GM12878 (cell line): ENCODE measurements around the gene CFAP45. TPM values are rescaled to one million over a fixed set of nuclear protein-coding genes. Genes with fewer than 3 reads are reported as not detected.

Source experiments
- ATAC-seq: fragments of 200-7000 bp; cut with Tn5 transposase; 3 replicates; pipeline ENCODE4 v1.9.1; 2020; ENCODE audit warnings: mild to moderate bottlenecking, moderate library complexity
- BruUV-seq: library from RNA; stranded (reverse); fragments of 400-500 nt; replicated peaks from 2 replicates; lab custom pipeline; 2021; lab: Mats Ljungman, UMichigan
- CTCF ChIA-PET: fragments of 300-600 bp; sonication (Branson Sonifier 250); formaldehyde crosslinking; extraction: SDS; loops from one replicate; lab custom pipeline; 2021; ENCODE audit warnings: inconsistent platforms; lab: Yijun Ruan, JAX
- POLR2A ChIA-PET: fragments of 350-600 bp; formaldehyde crosslinking; extraction: SDS; loops from one replicate; lab custom pipeline; 2021; ENCODE audit warnings: inconsistent platforms; lab: Charles Lee
- RAD21 ChIA-PET: fragments of 300-600 bp; sonication (Branson Sonifier 250); formaldehyde crosslinking; loops from one replicate; lab custom pipeline; 2023; ENCODE audit warnings: antibody characterized with exemption; ENCODE audit not compliant: unreplicated experiment; lab: Charles Lee
- SMC1A ChIA-PET: fragments of 300-600 bp; sonication (Branson Sonifier 250); formaldehyde crosslinking; loops from one replicate; lab custom pipeline; 2023; ENCODE audit not compliant: unreplicated experiment, uncharacterized antibody; lab: Charles Lee
- DNase-seq: peaks from one replicate; pipeline ENCODE4 v3.0.0-alpha.2; 2011; ENCODE audit warnings: low read depth, low spot score
- FAIRE-seq: peaks from 3 replicates; lab custom pipeline; 2011; peaks lifted over from hg19 to GRCh38; lab: Jason Lieb, UNC
- H2AFZ ChIP-seq: 2 replicates; pipeline ENCODE4 v1.6.0; 2011; ENCODE audit warnings: low read depth, low read length, control low read depth; ENCODE audit not compliant: control insufficient read depth
- H3K27ac ChIP-seq: 2 replicates; pipeline ENCODE4 v1.5.1; 2011; ENCODE audit warnings: control low read depth; ENCODE audit not compliant: control insufficient read depth, insufficient read depth
- H3K27me3 ChIP-seq, 2 experiments: replicated peaks in 1 of 2; 2 replicates each; pipeline versions ENCODE4 v1.6.0 to v1.6.1; 2011; ENCODE audit warnings: low read length in 1 of 2; ENCODE audit not compliant: control insufficient read depth in 2 of 2, insufficient read depth in 2 of 2
- H3K36me3 ChIP-seq, 2 experiments: 2 replicates each; pipeline ENCODE4 v1.5.1; 2011; ENCODE audit warnings: low read length in 1 of 2; ENCODE audit not compliant: control insufficient read depth in 2 of 2, insufficient read depth in 2 of 2
- H3K4me1 ChIP-seq: 2 replicates; pipeline ENCODE4 v1.6.1; 2011; ENCODE audit warnings: mild to moderate bottlenecking, low read length, moderate library complexity, mixed read lengths; ENCODE audit not compliant: control insufficient read depth, insufficient read depth
- H3K4me2 ChIP-seq: 2 replicates; pipeline ENCODE4 v1.6.0; 2011; ENCODE audit warnings: control low read depth; ENCODE audit not compliant: control insufficient read depth, insufficient read depth
- H3K4me3 ChIP-seq: fragments of 200-600 bp; sonication (generic); 2 replicates; pipeline ENCODE4 v1.5.1; 2016
- H3K79me2 ChIP-seq: 2 replicates; pipeline ENCODE4 v1.6.0; 2011; ENCODE audit warnings: low read length; ENCODE audit not compliant: control insufficient read depth, insufficient read depth
- H3K9ac ChIP-seq: 2 replicates; pipeline ENCODE4 v1.8.0; 2011; ENCODE audit warnings: low read length, control low read depth, mixed read lengths; ENCODE audit not compliant: control insufficient read depth, insufficient read depth
- H3K9me3 ChIP-seq: replicated peaks from 3 replicates; pipeline ENCODE4 v1.5.1; 2011; ENCODE audit warnings: mild to moderate bottlenecking, low read length; ENCODE audit not compliant: control insufficient read depth, insufficient read depth
- H4K20me1 ChIP-seq: 2 replicates; pipeline ENCODE4 v1.6.0; 2011; ENCODE audit not compliant: control insufficient read depth, insufficient read depth
- HSF1 ChIP-seq: fragments of 150-350 bp; IDR thresholded peaks from 2 replicates; pipeline ENCODE4 v1.6.1; 2014; ENCODE audit warnings: mild to moderate bottlenecking, low read depth, low read length
- KLF5 ChIP-seq: fragments of 450-650 bp; IDR thresholded peaks from 2 replicates; pipeline ENCODE4 v1.6.1; 2014; ENCODE audit warnings: mild to moderate bottlenecking; ENCODE audit not compliant: partially characterized antibody
- MYC ChIP-seq: IDR thresholded peaks from 2 replicates; pipeline ENCODE4 v1.6.1; 2011; ENCODE audit warnings: mild to moderate bottlenecking, low read length, moderate library complexity, inconsistent platforms; ENCODE audit not compliant: insufficient read depth, insufficient replicate concordance, insufficient read length, severe bottlenecking
- NR2C2 ChIP-seq: IDR thresholded peaks from 2 replicates; pipeline ENCODE4 v1.6.1; 2011; ENCODE audit warnings: borderline replicate concordance, low read depth; ENCODE audit not compliant: control insufficient read depth, insufficient read length
- POLR2AphosphoS5 ChIP-seq: IDR thresholded peaks from 2 replicates; pipeline ENCODE4 v1.6.1; 2011; ENCODE audit warnings: mild to moderate bottlenecking, low read length, inconsistent platforms
- SRF ChIP-seq, 2 experiments: IDR thresholded peaks; 2 replicates each; pipeline ENCODE4 v1.6.1; 2011; ENCODE audit warnings: low read depth in 2 of 2, low read length in 2 of 2, mild to moderate bottlenecking in 1 of 2, moderate library complexity in 1 of 2
- TAF1 ChIP-seq: IDR thresholded peaks from 2 replicates; pipeline ENCODE4 v1.6.1; 2011; ENCODE audit warnings: mild to moderate bottlenecking, low read depth, low read length, borderline replicate concordance
- TCF3 ChIP-seq: IDR thresholded peaks from 2 replicates; pipeline ENCODE4 v1.6.1; 2012; ENCODE audit warnings: low read depth, mild to moderate bottlenecking, low read length, borderline replicate concordance; ENCODE audit not compliant: insufficient read depth
- ZNF384 ChIP-seq: IDR thresholded peaks from 2 replicates; pipeline ENCODE4 v1.6.1; 2012; ENCODE audit warnings: low read depth, mild to moderate bottlenecking, low read length, improper control_type of control experiment, borderline replicate concordance
- ZSCAN29 ChIP-seq: fragments of 450-650 bp; IDR thresholded peaks from 2 replicates; pipeline ENCODE4 v1.6.1; 2017; ENCODE audit warnings: mild to moderate bottlenecking, moderate library complexity
- WGBS: methylation state at CpG from one replicate; pipeline ENCODE4 v1.1.6; 2016; ENCODE audit warnings: low lambda C conversion rate; ENCODE audit not compliant: insufficient replicate concordance, insufficient coverage; ENCODE audit errors: missing lambda C conversion rate; 5-methylcytosine and 5-hydroxymethylcytosine counted together
- in situ Hi-C: fragments of 300-500 bp; cut with MboI; formaldehyde crosslinking; loops from 9 replicates; pipeline ENCODE4 v1.14.3; 2018; ENCODE audit warnings: mixed read lengths
- intact Hi-C: fragments of 100-400 bp; cut with micrococcal nuclease; formaldehyde crosslinking; loops from one replicate; pipeline ENCODE4 v1.14.2; 2022; ENCODE audit not compliant: unreplicated experiment
- polyA plus RNA-seq, 11 experiments: library from polyadenylated mRNA; depleted of rRNA in 4 of 11; unstranded in 6 of 11; stranded (reverse) in 5 of 11; fragments of >200 nt; fragmentation: Nextera tagmentation in 4 of 11; fragmentation: Illumina TruSeq in 1 of 11; extraction: Ambion mirVana in 4 of 11; extraction: Trizol in 1 of 11; gene quantifications; 1 replicate in 1 of 11; 2 replicates in 10 of 11; pipeline versions ENCODE4 v1.2.1 to v1.2.3, GENCODE V29; 2011 to 2016; ENCODE audit warnings: inconsistent platforms in 2 of 11, missing spikeins in 2 of 11, low read depth in 1 of 11
- total RNA-seq, 4 experiments: library from RNA; depleted of rRNA in 3 of 4; stranded (reverse); fragments of >200 nt in 3 of 4; fragmentation: Illumina TruSeq in 1 of 4; extraction: Trizol in 1 of 4; gene quantifications; 2 replicates each; pipeline versions ENCODE4 v1.2.1 to v1.2.3, GENCODE V29; 2013 to 2021
- TF ChIP-seq, protein P1 (sequence below): fragments of 450-650 bp; IDR thresholded peaks from 2 replicates; pipeline ENCODE4 v1.6.1; 2018; ENCODE audit warnings: mild to moderate bottlenecking, low read depth, moderate library complexity; ENCODE audit not compliant: partially characterized antibody
- TF ChIP-seq, protein P2 (sequence below): IDR thresholded peaks from 2 replicates; pipeline ENCODE4 v1.6.1; 2012; ENCODE audit warnings: low read depth, low read length, improper control_type of control experiment

Gene CFAP45
- total and polyA plus RNA-seq, 10 of the 15 experiments (the other 5 are each of a cell fraction or from before 2014, with no cell fraction given), result 0.43 to 0.91 (median 0.67) TPM

GRCh38 chr1:159934136-159935039 lies 34.4 kb upstream of the CFAP45 start:
- BruUV-seq, result no TSS peak
- Histone ChIP-seq H3K9me3 (no peaks in the 10 kb centered on the region), H3K4me1 (peaks cover 23% of the 10 kb centered on the region), H3K27me3 (0 out of 4 replicates have a peak, but pooled peaks cover 0 to 2% of the 10 kb centered on the region in 2 experiments), H3K79me2 (no peaks in the 10 kb centered on the region), H3K4me2 (no peak overlapping the region), H3K4me3 (no peak overlapping the region), H2AFZ (no peak overlapping the region), H3K27ac (no peak overlapping the region), H3K9ac (no peak overlapping the region), H4K20me1 (no peaks in the 10 kb centered on the region), H3K36me3 (no peaks in the 10 kb centered on the region)
- ATAC-seq, result no peak
- DNase-seq, result no peak
- ChIA-PET POLR2A (interaction anchor here (3.9 kb wide), 1 partner anchor 11 kb away, joined by 23 read pairs; the partner anchor contains the start of gene TAGLN2), CTCF (interaction anchor here (0.7 to 22.4 kb wide), 13 partner anchors 8 to 802 kb away, joined by 3 to 422 read pairs (median 3); no protein-coding TSS in a partner anchor), RAD21 (interaction anchor here (0.9 to 12.4 kb wide), 4 partner anchors 42 to 109 kb away, joined by 3 to 113 read pairs (median 11); no protein-coding TSS in a partner anchor), SMC1A (interaction anchor here (1.0 to 9.2 kb wide), 9 partner anchors 10 to 111 kb away, joined by 3 to 122 read pairs (median 5); no protein-coding TSS in a partner anchor)
- in situ Hi-C loops (loop anchor here (5.0 kb wide), 1 partner anchor 73 kb away; no protein-coding TSS in a partner anchor), intact Hi-C loops (no loop called here)
- TF ChIP-seq TAF1, result no peak
- no peak for TF ChIP-seq TCF3
- TF ChIP-seq NR2C2, result no peak
- no peak for TF ChIP-seq HSF1
- TF ChIP-seq, protein P1, sequence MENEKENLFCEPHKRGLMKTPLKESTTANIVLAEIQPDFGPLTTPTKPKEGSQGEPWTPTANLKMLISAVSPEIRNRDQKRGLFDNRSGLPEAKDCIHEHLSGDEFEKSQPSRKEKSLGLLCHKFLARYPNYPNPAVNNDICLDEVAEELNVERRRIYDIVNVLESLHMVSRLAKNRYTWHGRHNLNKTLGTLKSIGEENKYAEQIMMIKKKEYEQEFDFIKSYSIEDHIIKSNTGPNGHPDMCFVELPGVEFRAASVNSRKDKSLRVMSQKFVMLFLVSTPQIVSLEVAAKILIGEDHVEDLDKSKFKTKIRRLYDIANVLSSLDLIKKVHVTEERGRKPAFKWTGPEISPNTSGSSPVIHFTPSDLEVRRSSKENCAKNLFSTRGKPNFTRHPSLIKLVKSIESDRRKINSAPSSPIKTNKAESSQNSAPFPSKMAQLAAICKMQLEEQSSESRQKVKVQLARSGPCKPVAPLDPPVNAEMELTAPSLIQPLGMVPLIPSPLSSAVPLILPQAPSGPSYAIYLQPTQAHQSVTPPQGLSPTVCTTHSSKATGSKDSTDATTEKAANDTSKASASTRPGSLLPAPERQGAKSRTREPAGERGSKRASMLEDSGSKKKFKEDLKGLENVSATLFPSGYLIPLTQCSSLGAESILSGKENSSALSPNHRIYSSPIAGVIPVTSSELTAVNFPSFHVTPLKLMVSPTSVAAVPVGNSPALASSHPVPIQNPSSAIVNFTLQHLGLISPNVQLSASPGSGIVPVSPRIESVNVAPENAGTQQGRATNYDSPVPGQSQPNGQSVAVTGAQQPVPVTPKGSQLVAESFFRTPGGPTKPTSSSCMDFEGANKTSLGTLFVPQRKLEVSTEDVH, result no peak
- TF ChIP-seq KLF5, result no peak
- no peak for TF ChIP-seq SRF (IDR thresholded peaks at IDR 0.05; ENCODE audit: low read depth in 2 of 2, low read length in 2 of 2)
- TF ChIP-seq MYC, result no peak
- no peak for TF ChIP-seq POLR2AphosphoS5
- TF ChIP-seq ZSCAN29, result no peak
- TF ChIP-seq, protein P2, sequence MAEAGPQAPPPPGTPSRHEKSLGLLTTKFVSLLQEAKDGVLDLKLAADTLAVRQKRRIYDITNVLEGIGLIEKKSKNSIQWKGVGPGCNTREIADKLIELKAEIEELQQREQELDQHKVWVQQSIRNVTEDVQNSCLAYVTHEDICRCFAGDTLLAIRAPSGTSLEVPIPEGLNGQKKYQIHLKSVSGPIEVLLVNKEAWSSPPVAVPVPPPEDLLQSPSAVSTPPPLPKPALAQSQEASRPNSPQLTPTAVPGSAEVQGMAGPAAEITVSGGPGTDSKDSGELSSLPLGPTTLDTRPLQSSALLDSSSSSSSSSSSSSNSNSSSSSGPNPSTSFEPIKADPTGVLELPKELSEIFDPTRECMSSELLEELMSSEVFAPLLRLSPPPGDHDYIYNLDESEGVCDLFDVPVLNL, result no peak
- no peak for TF ChIP-seq ZNF384
- 43% methylated on average over 14 of the region's 14 CpGs for WGBS
- FAIRE-seq, result no peak
